Epithelial cell of esophagus (primary cell): Measurements from ENCODE around the gene STPG2.

Experiments used
- DNase-seq: peaks from one replicate; pipeline ENCODE4 v3.0.0; 2010; ENCODE audit warnings: low read depth
- H3K4me3 ChIP-seq: 2 replicates; pipeline ENCODE4 v1.5.1; 2011; ENCODE audit warnings: mild to moderate bottlenecking, low read length, control low read depth
- CTCF ChIP-seq: IDR thresholded peaks from 2 replicates; pipeline ENCODE4 v1.5.1; 2011; ENCODE audit warnings: low read depth, mild to moderate bottlenecking, low read length, control low read depth, inconsistent platforms; ENCODE audit not compliant: insufficient read depth; ENCODE audit errors: missing control alignments

STPG2 gene

GRCh38 chr4:98098764-98099163, 44.5 kb downstream of the STPG2 start:
- H3K4me3 ChIP-seq = no peak overlapping the region
- no peak for TF ChIP-seq CTCF
- DNase-seq = no peak

GRCh38 chr4:98094118-98094517, 49.2 kb downstream of the STPG2 start:
- no peak for TF ChIP-seq CTCF
- peak; percentile 74 for DNase-seq

GRCh38 chr4:98093662-98094061, 49.6 kb downstream of the STPG2 start:
- no peak for TF ChIP-seq CTCF
- H3K4me3 ChIP-seq = no peak overlapping the region
- DNase-seq = no peak

More at GRCh38 chr4:98094118-98094517, 49.2 kb downstream of the STPG2 start:
- no peak overlapping the region for H3K4me3 ChIP-seq

GRCh38 chr4:98092833-98093439, 50.3 kb downstream of the STPG2 start:
- peak; percentile 48 for TF ChIP-seq CTCF
- no peak overlapping the region for H3K4me3 ChIP-seq
- DNase-seq = peak; percentile 58

GRCh38 chr4:98081936-98082335, 61.3 kb downstream of the STPG2 start:
- no peak for DNase-seq
- H3K4me3 ChIP-seq = no peak overlapping the region
- no peak for TF ChIP-seq CTCF

GRCh38 chr4:98068495-98068894, 74.8 kb downstream of the STPG2 start:
- peak; percentile 24 for DNase-seq
- TF ChIP-seq CTCF = no peak
- no peak overlapping the region for H3K4me3 ChIP-seq
